ENCODE results near the gene PRRC1. TPM values are rescaled to one million over a fixed set of nuclear protein-coding genes. Genes with fewer than 3 reads are reported as not detected.

PRRC1 gene
- total and polyA plus RNA-seq, 4 donors, result 19.6 to 44.1 (median 25.6) TPM

DNA sequence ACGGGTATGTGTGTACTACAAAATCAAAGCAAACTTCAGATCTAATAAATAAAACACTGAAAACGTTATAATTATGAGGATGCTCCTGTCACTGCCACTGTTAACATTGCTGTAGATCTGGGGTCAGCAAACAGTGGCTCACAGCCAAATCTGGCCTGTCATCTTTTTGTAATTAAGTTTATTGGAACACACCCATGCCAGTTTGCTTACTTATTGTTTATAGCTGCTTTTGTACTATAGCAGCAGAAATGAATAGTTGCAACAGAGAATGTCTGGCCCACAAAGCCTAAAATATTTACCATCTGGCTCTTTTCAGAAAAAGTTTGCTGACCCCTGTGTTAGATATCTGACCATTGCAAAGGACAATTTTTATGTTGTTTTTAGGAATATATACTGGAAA lies 32.1 kb downstream of the PRRC1 start:
- no peaks in the 10 kb centered on the region for H3K4me1 ChIP-seq (ENCODE audit: control insufficient read depth in 4 of 4, insufficient read depth in 4 of 4, low read length in 3 of 4)
- H3K9ac ChIP-seq (ENCODE audit: low read depth in 1 of 2, low read length in 2 of 2), result no peak overlapping the region
- no peak overlapping the region for H3K4me3 ChIP-seq (ENCODE audit: low read depth in 1 of 3, low read length in 3 of 3)
- H3K27ac ChIP-seq (ENCODE audit: low read depth in 1 of 2, low read length in 2 of 2), result no peak overlapping the region
- peaks cover 1 to 25% (median 23%) of the 10 kb centered on the region in 4 donors for H3K36me3 ChIP-seq (ENCODE audit: control insufficient read depth in 4 of 4, insufficient read depth in 3 of 4, low read depth in 1 of 4, low read length in 3 of 4)
- no peaks in the 10 kb centered on the region for H3K9me3 ChIP-seq (ENCODE audit: control insufficient read depth in 4 of 4, low read length in 3 of 4)
- no peak for TF ChIP-seq JUND (IDR thresholded peaks at IDR 0.05)
- TF ChIP-seq EGR1 (IDR thresholded peaks at IDR 0.05; ENCODE audit: low read depth in 2 of 2), result no peak
- no peak for TF ChIP-seq ZBTB33 (IDR thresholded peaks at IDR 0.05)
- no peak for TF ChIP-seq NR2F2 (IDR thresholded peaks at IDR 0.05)
- TF ChIP-seq YY1 (IDR thresholded peaks at IDR 0.05), result no peak
- TF ChIP-seq, protein P1, sequence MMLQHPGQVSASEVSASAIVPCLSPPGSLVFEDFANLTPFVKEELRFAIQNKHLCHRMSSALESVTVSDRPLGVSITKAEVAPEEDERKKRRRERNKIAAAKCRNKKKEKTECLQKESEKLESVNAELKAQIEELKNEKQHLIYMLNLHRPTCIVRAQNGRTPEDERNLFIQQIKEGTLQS (IDR thresholded peaks at IDR 0.05), result no peak
- TF ChIP-seq TAF1 (conservative IDR thresholded peaks at IDR 0.05), result no peak
- 75% methylated on average over 2 of the region's 2 CpGs for WGBS
- H3K27me3 ChIP-seq (ENCODE audit: control insufficient read depth in 4 of 4, insufficient read depth in 4 of 4, low read length in 3 of 4), result no peaks in the 10 kb centered on the region
- DNase-seq (ENCODE audit: low spot score), result no peak

GRCh38 chr5:127550652-127551409 lies 33.4 kb downstream of the PRRC1 start:
- no peaks in the 10 kb centered on the region for H3K9me3 ChIP-seq (ENCODE audit: control insufficient read depth in 4 of 4, low read length in 3 of 4)
- H3K4me3 ChIP-seq (ENCODE audit: low read depth in 1 of 3, low read length in 3 of 3), result no peak overlapping the region
- H3K27me3 ChIP-seq (ENCODE audit: control insufficient read depth in 4 of 4, insufficient read depth in 4 of 4, low read length in 3 of 4), result no peaks in the 10 kb centered on the region
- no peak overlapping the region for H3K9ac ChIP-seq (ENCODE audit: low read depth in 1 of 2, low read length in 2 of 2)
- no peaks in the 10 kb centered on the region for H3K4me1 ChIP-seq (ENCODE audit: control insufficient read depth in 4 of 4, insufficient read depth in 4 of 4, low read length in 3 of 4)
- DNase-seq (ENCODE audit: low spot score), result no peak
- H3K27ac ChIP-seq (ENCODE audit: low read depth in 1 of 2, low read length in 2 of 2), result no peak overlapping the region
- H3K36me3 ChIP-seq (ENCODE audit: control insufficient read depth in 4 of 4, insufficient read depth in 3 of 4, low read depth in 1 of 4, low read length in 3 of 4), result peaks cover 1 to 29% (median 23%) of the 10 kb centered on the region in 4 donors
- TF ChIP-seq, protein P2, sequence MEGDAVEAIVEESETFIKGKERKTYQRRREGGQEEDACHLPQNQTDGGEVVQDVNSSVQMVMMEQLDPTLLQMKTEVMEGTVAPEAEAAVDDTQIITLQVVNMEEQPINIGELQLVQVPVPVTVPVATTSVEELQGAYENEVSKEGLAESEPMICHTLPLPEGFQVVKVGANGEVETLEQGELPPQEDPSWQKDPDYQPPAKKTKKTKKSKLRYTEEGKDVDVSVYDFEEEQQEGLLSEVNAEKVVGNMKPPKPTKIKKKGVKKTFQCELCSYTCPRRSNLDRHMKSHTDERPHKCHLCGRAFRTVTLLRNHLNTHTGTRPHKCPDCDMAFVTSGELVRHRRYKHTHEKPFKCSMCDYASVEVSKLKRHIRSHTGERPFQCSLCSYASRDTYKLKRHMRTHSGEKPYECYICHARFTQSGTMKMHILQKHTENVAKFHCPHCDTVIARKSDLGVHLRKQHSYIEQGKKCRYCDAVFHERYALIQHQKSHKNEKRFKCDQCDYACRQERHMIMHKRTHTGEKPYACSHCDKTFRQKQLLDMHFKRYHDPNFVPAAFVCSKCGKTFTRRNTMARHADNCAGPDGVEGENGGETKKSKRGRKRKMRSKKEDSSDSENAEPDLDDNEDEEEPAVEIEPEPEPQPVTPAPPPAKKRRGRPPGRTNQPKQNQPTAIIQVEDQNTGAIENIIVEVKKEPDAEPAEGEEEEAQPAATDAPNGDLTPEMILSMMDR (IDR thresholded peaks at IDR 0.05; ENCODE audit: low read depth, low read length, missing input control), result no peak
- TF ChIP-seq ZBTB33 (IDR thresholded peaks at IDR 0.05) (no peak), SP1 (IDR thresholded peaks at IDR 0.05) (no peak), YY1 (IDR thresholded peaks at IDR 0.05) (no peak), RXRA (IDR thresholded peaks at IDR 0.05) (no peak), GABPA (IDR thresholded peaks at IDR 0.05 in 1 of 2, conservative IDR thresholded peaks at IDR 0.05 in 1 of 2) (no peak), TAF1 (conservative IDR thresholded peaks at IDR 0.05) (no peak), RAD21 (IDR thresholded peaks at IDR 0.05) (no peak), EGR1 (IDR thresholded peaks at IDR 0.05; ENCODE audit: low read depth in 2 of 2) (no peak), MAX (IDR thresholded peaks at IDR 0.05) (no peak), NR2F2 (IDR thresholded peaks at IDR 0.05) (no peak), HNF4G (IDR thresholded peaks at IDR 0.05) (no peak)
- TF ChIP-seq, protein P3, sequence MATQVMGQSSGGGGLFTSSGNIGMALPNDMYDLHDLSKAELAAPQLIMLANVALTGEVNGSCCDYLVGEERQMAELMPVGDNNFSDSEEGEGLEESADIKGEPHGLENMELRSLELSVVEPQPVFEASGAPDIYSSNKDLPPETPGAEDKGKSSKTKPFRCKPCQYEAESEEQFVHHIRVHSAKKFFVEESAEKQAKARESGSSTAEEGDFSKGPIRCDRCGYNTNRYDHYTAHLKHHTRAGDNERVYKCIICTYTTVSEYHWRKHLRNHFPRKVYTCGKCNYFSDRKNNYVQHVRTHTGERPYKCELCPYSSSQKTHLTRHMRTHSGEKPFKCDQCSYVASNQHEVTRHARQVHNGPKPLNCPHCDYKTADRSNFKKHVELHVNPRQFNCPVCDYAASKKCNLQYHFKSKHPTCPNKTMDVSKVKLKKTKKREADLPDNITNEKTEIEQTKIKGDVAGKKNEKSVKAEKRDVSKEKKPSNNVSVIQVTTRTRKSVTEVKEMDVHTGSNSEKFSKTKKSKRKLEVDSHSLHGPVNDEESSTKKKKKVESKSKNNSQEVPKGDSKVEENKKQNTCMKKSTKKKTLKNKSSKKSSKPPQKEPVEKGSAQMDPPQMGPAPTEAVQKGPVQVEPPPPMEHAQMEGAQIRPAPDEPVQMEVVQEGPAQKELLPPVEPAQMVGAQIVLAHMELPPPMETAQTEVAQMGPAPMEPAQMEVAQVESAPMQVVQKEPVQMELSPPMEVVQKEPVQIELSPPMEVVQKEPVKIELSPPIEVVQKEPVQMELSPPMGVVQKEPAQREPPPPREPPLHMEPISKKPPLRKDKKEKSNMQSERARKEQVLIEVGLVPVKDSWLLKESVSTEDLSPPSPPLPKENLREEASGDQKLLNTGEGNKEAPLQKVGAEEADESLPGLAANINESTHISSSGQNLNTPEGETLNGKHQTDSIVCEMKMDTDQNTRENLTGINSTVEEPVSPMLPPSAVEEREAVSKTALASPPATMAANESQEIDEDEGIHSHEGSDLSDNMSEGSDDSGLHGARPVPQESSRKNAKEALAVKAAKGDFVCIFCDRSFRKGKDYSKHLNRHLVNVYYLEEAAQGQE (IDR thresholded peaks at IDR 0.05), result no peak
- 95% methylated on average over 5 of the region's 5 CpGs for WGBS

Measured in liver (tissue), 9 donors.